GM20431 (cell line): Measurements from ENCODE around the gene TGIF2.
"Not testable (repeated sequence)": the region's sequence is repeated elsewhere in the genome, so short reads cannot be mapped to it uniquely, and the experiment has no call there.

Source experiments
- in situ Hi-C: fragments of 300-500 bp; cut with MseI, MboI; formaldehyde crosslinking; loops from one replicate; pipeline ENCODE4 v1.15.0; 2020; ENCODE audit warnings: low sequenced_read_pairs; ENCODE audit not compliant: unreplicated experiment

Gene TGIF2

GRCh38 chr20:36546111-36546736 lies 27.2 kb upstream of the TGIF2 start:
- in situ Hi-C loops = no loop called here

- in situ Hi-C loops = no loop called here
Measured at GRCh38 chr20:36547186-36548005, 26.0 kb upstream of the TGIF2 start.

- in situ Hi-C loops = no loop called here
Measured at GRCh38 chr20:36548006-36548315, 25.4 kb upstream of the TGIF2 start.

GRCh38 chr20:36548704-36549627 lies 24.4 kb upstream of the TGIF2 start:
- in situ Hi-C loops = no loop called here

GRCh38 chr20:36549628-36549941 lies 23.8 kb upstream of the TGIF2 start:
- in situ Hi-C loops = no loop called here

- in situ Hi-C loops = no loop called here
Measured at GRCh38 chr20:36549942-36550789, 23.2 kb upstream of the TGIF2 start.

DNA sequence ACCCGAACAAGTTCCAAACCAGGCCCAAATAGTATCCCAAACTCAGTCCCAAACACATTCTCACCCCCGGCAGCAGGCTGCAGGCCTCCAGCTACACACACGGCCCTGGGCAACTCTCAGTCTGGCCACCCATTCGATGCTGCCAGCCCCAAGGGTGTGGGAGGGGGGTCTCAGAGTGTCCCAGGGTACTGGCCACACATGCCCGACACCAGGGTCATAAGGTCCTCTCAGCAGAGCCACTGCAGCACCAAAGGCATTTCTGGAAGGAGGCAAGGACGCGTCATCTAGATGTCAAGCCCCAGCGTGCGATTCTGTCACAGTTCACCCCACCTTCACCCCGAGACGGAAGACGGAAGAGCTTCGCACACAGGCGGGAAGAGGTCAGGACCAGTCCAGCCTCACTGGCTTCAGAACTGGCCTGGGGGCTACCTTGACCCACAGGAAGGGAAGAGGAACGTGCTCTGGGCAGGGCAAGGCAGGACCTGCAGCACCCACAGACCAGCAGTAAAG lies 22.6 kb upstream of the TGIF2 start:
- in situ Hi-C loops = no loop called here

GRCh38 chr20:36555248-36555647 lies 18.1 kb upstream of the TGIF2 start:
- in situ Hi-C loops = no loop called here

- in situ Hi-C loops = no loop called here
Measured at GRCh38 chr20:36562724-36563123, 10.7 kb upstream of the TGIF2 start.

GRCh38 chr20:36563374-36563773 lies 10.0 kb upstream of the TGIF2 start:
- in situ Hi-C loops = no loop called here

GRCh38 chr20:36564078-36564725 lies 9.2 kb upstream of the TGIF2 start:
- in situ Hi-C loops = not testable (repeated sequence)

DNA sequence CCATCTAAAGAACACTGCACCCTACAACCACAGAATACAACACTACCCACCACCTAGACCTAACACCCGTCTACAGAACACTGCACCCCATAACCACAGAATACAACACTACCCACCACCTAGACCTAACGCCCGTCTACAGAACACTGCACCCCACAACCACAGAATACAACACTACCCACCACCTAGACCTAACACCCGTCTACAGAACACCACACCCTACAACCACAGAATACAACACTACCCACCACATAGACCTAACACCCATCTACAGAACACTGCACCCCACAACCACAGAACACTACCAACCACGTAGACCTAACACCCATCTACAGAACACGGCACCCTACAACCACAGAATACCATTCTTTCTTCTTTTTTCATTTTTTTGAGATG lies 8.7 kb upstream of the TGIF2 start:
- in situ Hi-C loops = not testable (repeated sequence)

GRCh38 chr20:36565520-36565919 lies 7.9 kb upstream of the TGIF2 start:
- in situ Hi-C loops = no loop called here

GRCh38 chr20:36569847-36570429 lies 3.5 kb upstream of the TGIF2 start:
- in situ Hi-C loops = no loop called here

GRCh38 chr20:36571564-36572504 lies 1.6 kb upstream of the TGIF2 start:
- in situ Hi-C loops = no loop called here

DNA sequence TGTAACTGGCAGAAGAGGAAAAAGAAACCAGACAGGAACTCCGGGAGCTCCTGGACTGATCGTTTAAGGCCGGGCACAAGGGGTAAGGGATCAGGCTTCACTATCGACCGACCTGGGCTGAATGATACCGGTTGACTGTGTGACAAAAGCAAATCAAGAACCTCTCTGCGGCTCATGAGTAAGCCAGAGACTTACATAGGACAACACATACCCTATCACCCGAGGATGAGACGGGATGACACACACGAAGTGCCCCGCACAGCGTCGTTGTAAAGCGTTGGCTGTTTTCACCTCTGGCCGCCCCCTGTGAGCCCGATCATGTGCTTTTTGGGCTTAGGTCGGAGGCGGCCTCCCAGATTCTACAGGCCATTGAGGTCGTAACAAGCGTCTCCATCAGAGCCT lies 695 bp upstream of the TGIF2 start:
- in situ Hi-C loops = no loop called here

DNA sequence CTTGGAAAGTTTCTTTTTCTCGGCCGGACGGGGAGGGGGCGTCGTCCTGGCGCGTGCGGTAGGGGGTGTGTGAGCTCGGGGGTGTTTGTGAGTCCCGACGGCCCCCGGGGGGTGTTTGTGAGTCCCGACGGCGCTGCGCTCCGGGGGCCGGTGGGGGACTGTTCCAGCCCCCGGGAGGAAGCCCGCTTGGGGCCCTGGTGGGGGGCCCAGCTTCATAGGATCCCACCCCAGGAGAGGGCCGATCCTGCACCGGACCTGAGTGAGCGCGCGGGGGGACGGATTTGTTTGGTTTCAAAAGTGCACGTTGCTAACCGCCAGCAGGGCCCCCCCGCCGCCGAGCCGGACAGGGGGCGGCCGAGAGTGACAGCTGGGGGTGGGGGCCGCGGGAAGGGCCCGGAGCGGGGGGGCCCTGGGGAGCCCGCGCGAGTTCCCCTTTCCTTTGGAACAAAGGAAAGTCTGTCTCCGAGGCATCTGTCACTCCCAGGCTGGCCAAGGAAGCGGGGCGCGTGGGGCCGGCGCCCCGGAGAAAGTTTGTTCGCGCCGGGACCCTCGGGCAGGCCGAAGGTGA lies 485 bp downstream of the TGIF2 start:
- in situ Hi-C loops = no loop called here
